Measurements from ENCODE around the gene TREX2.

TREX2 gene

GRCh38 chrX:153473126-153473525 lies 27.3 kb upstream of the TREX2 start:
- H3K27ac ChIP-seq (ENCODE audit: low read depth, low read length) = no peak overlapping the region
- no peaks in the 10 kb centered on the region for H3K27me3 ChIP-seq (ENCODE audit: control insufficient read depth, insufficient read depth, low read length)
- peaks cover 2% of the 10 kb centered on the region for H3K4me1 ChIP-seq (ENCODE audit: control insufficient read depth, insufficient read depth, low read length)
- H3K36me3 ChIP-seq (ENCODE audit: control insufficient read depth, insufficient read depth, low read length) = no peaks in the 10 kb centered on the region
- H3K4me3 ChIP-seq (ENCODE audit: low read length) = no peak overlapping the region
- no peak overlapping the region for H3K9ac ChIP-seq (ENCODE audit: low read length)

- Histone ChIP-seq H3K9ac (ENCODE audit: low read length) (no peak overlapping the region), H3K27ac (ENCODE audit: low read depth, low read length) (no peak overlapping the region), H3K4me3 (ENCODE audit: low read length) (no peak overlapping the region), H3K4me1 (ENCODE audit: control insufficient read depth, insufficient read depth, low read length) (peaks cover 2% of the 10 kb centered on the region), H3K36me3 (ENCODE audit: control insufficient read depth, insufficient read depth, low read length) (no peaks in the 10 kb centered on the region), H3K27me3 (ENCODE audit: control insufficient read depth, insufficient read depth, low read length) (no peaks in the 10 kb centered on the region)
Observed at GRCh38 chrX:153471663-153472280, 25.9 kb upstream of the TREX2 start.

GRCh38 chrX:153470411-153471363 lies 24.8 kb upstream of the TREX2 start, which contains the start of gene HAUS7:
HAUS7 (minus strand) TSS chrX:153470576; CDS start chrX:153470557, 19 bp downstream.
- no peaks in the 10 kb centered on the region for H3K27me3 ChIP-seq (ENCODE audit: control insufficient read depth, insufficient read depth, low read length)
- peaks cover 2% of the 10 kb centered on the region for H3K4me1 ChIP-seq (ENCODE audit: control insufficient read depth, insufficient read depth, low read length)
- peak within 1 kb of the TSS; percentile 61 for H3K27ac ChIP-seq (ENCODE audit: low read depth, low read length)
- peak within 1 kb of the TSS; percentile 74 for H3K4me3 ChIP-seq (ENCODE audit: low read length)
- H3K9ac ChIP-seq (ENCODE audit: low read length) = no peak within 1 kb of the TSS
- no peaks in the 10 kb centered on the region for H3K36me3 ChIP-seq (ENCODE audit: control insufficient read depth, insufficient read depth, low read length)

GRCh38 chrX:153469811-153470410 lies 24.1 kb upstream of the TREX2 start:
- no peak overlapping the region for H3K9ac ChIP-seq (ENCODE audit: low read length)
- H3K4me1 ChIP-seq (ENCODE audit: control insufficient read depth, insufficient read depth, low read length) = no peaks in the 10 kb centered on the region
- no peaks in the 10 kb centered on the region for H3K27me3 ChIP-seq (ENCODE audit: control insufficient read depth, insufficient read depth, low read length)
- H3K4me3 ChIP-seq (ENCODE audit: low read length) = peak overlapping the region; percentile 74
- no peaks in the 10 kb centered on the region for H3K36me3 ChIP-seq (ENCODE audit: control insufficient read depth, insufficient read depth, low read length)
- H3K27ac ChIP-seq (ENCODE audit: low read depth, low read length) = peak overlapping the region; percentile 61

GRCh38 chrX:153468008-153468580 lies 22.2 kb upstream of the TREX2 start:
- no peaks in the 10 kb centered on the region for H3K27me3 ChIP-seq (ENCODE audit: control insufficient read depth, insufficient read depth, low read length)
- H3K4me1 ChIP-seq (ENCODE audit: control insufficient read depth, insufficient read depth, low read length) = no peaks in the 10 kb centered on the region
- no peaks in the 10 kb centered on the region for H3K36me3 ChIP-seq (ENCODE audit: control insufficient read depth, insufficient read depth, low read length)
- H3K9ac ChIP-seq (ENCODE audit: low read length) = no peak overlapping the region
- no peak overlapping the region for H3K4me3 ChIP-seq (ENCODE audit: low read length)
- no peak overlapping the region for H3K27ac ChIP-seq (ENCODE audit: low read depth, low read length)

- Histone ChIP-seq H3K27ac (ENCODE audit: low read depth, low read length) (no peak overlapping the region), H3K27me3 (ENCODE audit: control insufficient read depth, insufficient read depth, low read length) (peaks cover 2% of the 10 kb centered on the region), H3K4me1 (ENCODE audit: control insufficient read depth, insufficient read depth, low read length) (no peaks in the 10 kb centered on the region), H3K36me3 (ENCODE audit: control insufficient read depth, insufficient read depth, low read length) (no peaks in the 10 kb centered on the region), H3K4me3 (ENCODE audit: low read length) (no peak overlapping the region), H3K9ac (ENCODE audit: low read length) (no peak overlapping the region)
Observed at GRCh38 chrX:153465691-153466380, 20.0 kb upstream of the TREX2 start.

GRCh38 chrX:153464116-153464515 lies 18.3 kb upstream of the TREX2 start:
- H3K4me1 ChIP-seq (ENCODE audit: control insufficient read depth, insufficient read depth, low read length) = no peaks in the 10 kb centered on the region
- H3K36me3 ChIP-seq (ENCODE audit: control insufficient read depth, insufficient read depth, low read length) = no peaks in the 10 kb centered on the region
- H3K4me3 ChIP-seq (ENCODE audit: low read length) = no peak overlapping the region

GRCh38 chrX:153463556-153463955 lies 17.7 kb upstream of the TREX2 start:
- Histone ChIP-seq H3K27ac (ENCODE audit: low read depth, low read length) (no peak overlapping the region), H3K9ac (ENCODE audit: low read length) (no peak overlapping the region), H3K4me1 (ENCODE audit: control insufficient read depth, insufficient read depth, low read length) (no peaks in the 10 kb centered on the region), H3K4me3 (ENCODE audit: low read length) (no peak overlapping the region), H3K27me3 (ENCODE audit: control insufficient read depth, insufficient read depth, low read length) (peaks cover 2% of the 10 kb centered on the region), H3K36me3 (ENCODE audit: control insufficient read depth, insufficient read depth, low read length) (no peaks in the 10 kb centered on the region)

More at GRCh38 chrX:153464116-153464515, 18.3 kb upstream of the TREX2 start:
- H3K27me3 ChIP-seq (ENCODE audit: control insufficient read depth, insufficient read depth, low read length) = peaks cover 2% of the 10 kb centered on the region
- no peak overlapping the region for H3K9ac ChIP-seq (ENCODE audit: low read length)
- H3K27ac ChIP-seq (ENCODE audit: low read depth, low read length) = no peak overlapping the region

- no peaks in the 10 kb centered on the region for H3K36me3 ChIP-seq (ENCODE audit: control insufficient read depth, insufficient read depth, low read length)
- H3K4me1 ChIP-seq (ENCODE audit: control insufficient read depth, insufficient read depth, low read length) = no peaks in the 10 kb centered on the region
- no peak overlapping the region for H3K4me3 ChIP-seq (ENCODE audit: low read length)
- no peak overlapping the region for H3K27ac ChIP-seq (ENCODE audit: low read depth, low read length)
- no peak overlapping the region for H3K9ac ChIP-seq (ENCODE audit: low read length)
- peaks cover 2% of the 10 kb centered on the region for H3K27me3 ChIP-seq (ENCODE audit: control insufficient read depth, insufficient read depth, low read length)
Observed at GRCh38 chrX:153463031-153463430, 17.2 kb upstream of the TREX2 start.

- Histone ChIP-seq H3K27ac (ENCODE audit: low read depth, low read length) (no peak overlapping the region), H3K36me3 (ENCODE audit: control insufficient read depth, insufficient read depth, low read length) (no peaks in the 10 kb centered on the region), H3K27me3 (ENCODE audit: control insufficient read depth, insufficient read depth, low read length) (peaks cover 2% of the 10 kb centered on the region), H3K4me3 (ENCODE audit: low read length) (no peak overlapping the region), H3K9ac (ENCODE audit: low read length) (no peak overlapping the region), H3K4me1 (ENCODE audit: control insufficient read depth, insufficient read depth, low read length) (no peaks in the 10 kb centered on the region)
Observed at GRCh38 chrX:153462291-153462690, 16.4 kb upstream of the TREX2 start.

GRCh38 chrX:153460826-153461225 lies 15.0 kb upstream of the TREX2 start:
- Histone ChIP-seq H3K9ac (ENCODE audit: low read length) (no peak overlapping the region), H3K27me3 (ENCODE audit: control insufficient read depth, insufficient read depth, low read length) (peaks cover 2% of the 10 kb centered on the region), H3K36me3 (ENCODE audit: control insufficient read depth, insufficient read depth, low read length) (no peaks in the 10 kb centered on the region), H3K27ac (ENCODE audit: low read depth, low read length) (no peak overlapping the region), H3K4me1 (ENCODE audit: control insufficient read depth, insufficient read depth, low read length) (no peaks in the 10 kb centered on the region), H3K4me3 (ENCODE audit: low read length) (no peak overlapping the region)

- Histone ChIP-seq H3K36me3 (ENCODE audit: control insufficient read depth, insufficient read depth, low read length) (no peaks in the 10 kb centered on the region), H3K9ac (ENCODE audit: low read length) (no peak overlapping the region), H3K4me1 (ENCODE audit: control insufficient read depth, insufficient read depth, low read length) (no peaks in the 10 kb centered on the region), H3K27me3 (ENCODE audit: control insufficient read depth, insufficient read depth, low read length) (peaks cover 2% of the 10 kb centered on the region), H3K4me3 (ENCODE audit: low read length) (no peak overlapping the region), H3K27ac (ENCODE audit: low read depth, low read length) (no peak overlapping the region)
Observed at GRCh38 chrX:153459986-153460385, 14.1 kb upstream of the TREX2 start.
